Amniotic stem cell (primary cell): Measurements from ENCODE around the gene DNAJC7.

Source experiments
- DNase-seq: peaks from one replicate; lab custom pipeline; 2025; lab: John Stamatoyannopoulos, UW

The DNAJC7 gene

DNA sequence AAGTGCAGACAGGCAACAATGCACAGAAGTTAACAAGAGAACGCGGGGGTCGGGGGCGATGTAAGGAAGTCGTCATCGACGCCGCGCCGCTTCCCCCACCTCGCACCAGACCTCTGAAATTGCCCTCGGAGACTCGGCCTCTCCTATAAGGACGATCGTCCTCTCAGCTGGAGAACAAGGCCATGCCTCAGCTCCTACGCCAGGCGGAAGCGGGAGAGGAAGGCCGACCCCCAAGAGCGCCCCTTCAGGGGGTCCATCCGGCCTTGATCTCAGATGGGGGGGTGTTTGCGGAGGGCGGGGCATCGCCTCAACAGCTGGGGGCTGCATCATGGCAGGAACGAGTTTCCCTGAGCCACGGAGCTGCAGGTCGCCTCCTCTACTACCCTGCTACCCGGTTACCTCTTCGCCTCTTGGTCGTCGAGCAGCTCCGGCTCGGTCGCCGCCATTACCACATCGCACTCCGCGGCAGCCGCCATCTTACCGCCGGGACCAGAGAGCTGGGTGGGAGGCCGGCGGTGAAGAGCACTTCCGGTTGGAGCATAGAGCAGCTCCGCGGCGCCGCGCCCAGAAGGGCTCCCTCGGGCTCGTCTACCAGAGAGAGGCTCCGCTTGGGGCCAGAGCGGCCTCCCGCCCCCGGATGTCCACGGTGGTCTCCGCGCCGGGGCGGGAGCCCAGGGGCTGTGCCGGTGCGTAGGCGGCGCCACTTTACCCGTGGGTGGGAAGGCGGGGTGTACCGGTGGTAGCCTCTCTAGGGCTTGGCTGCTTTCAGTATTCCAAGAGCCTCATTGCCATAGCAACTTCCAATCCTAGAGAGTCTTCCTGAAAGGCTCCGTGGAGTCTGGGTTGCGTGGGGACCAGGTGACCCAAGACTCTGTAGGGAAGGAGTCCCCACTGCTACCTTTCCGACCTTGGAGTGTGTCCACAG is at the start of gene DNAJC7:
DNAJC7 (minus strand) TSS at position 499 of the 925 bp plus-strand sequence; CDS start at position 476, 23 bp downstream.
- peak; percentile 87 for DNase-seq

GRCh38 chr17:42065201-42065600 is 48.0 kb upstream of the DNAJC7 start:
- DNase-seq = no peak

DNA sequence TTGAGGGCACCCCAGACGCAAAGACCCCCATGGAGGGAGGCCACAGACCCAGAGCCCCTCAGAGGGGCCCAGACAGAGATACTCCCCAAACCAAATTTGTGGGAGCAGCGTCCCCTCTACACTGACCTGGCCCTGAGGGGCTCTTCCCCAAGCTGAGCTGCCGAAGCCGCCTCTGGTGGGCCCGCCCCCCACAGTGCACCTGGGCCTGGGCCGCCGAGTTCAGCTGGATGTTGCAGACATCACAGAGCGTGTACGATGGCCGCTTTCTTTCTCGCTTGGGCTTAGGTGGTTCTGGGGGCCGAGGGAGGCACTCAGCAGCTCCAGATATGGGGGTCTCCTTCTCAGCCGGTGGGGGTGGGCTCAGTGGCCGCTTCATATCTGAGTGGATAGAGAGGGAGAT is 45.4 kb upstream of the DNAJC7 start:
- DNase-seq = no peak

GRCh38 chr17:42061646-42062487 is 44.6 kb upstream of the DNAJC7 start:
- DNase-seq = no peak

DNA sequence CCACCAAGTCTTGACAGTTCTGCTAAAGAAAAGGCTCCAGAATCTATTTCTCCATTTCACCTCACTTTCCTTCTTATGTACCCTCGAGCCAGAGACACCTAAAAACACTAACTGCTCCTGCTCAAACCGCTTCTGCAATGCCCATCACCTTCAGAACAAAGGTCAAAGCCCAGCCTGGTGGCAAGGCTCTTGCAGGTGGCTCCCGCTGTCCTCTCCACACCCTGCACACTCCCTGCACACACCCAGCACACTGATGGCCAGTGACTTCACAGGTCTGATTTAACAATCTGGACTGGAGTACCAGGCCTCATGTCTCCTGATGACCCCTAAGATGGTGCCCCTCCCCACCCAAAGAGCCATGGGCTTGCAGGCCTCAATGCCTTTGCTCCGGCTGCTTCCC is 43.0 kb upstream of the DNAJC7 start:
- DNase-seq = no peak

GRCh38 chr17:42059815-42060214 is 42.6 kb upstream of the DNAJC7 start:
- DNase-seq = no peak

- DNase-seq = no peak
Measured at GRCh38 chr17:42058063-42058462, 40.8 kb upstream of the DNAJC7 start.

DNA sequence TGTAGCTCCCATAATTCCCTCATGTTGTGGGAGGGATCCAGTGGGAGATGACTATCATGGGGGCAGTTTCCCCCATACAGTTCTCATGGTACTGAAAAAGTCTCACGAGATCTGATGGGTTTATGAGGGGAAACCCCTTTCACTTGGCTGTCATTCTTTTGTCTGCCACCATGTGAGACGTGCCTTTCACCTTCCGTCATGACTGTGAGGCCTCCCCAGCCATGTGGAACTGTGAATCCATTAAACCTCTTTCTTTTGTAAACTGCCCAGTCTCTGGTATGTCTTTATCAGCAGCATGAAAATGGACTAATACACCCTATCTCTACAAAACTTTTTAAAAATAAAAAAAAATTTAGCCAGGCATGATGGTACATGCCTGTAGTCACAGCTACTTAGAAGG is 39.4 kb upstream of the DNAJC7 start:
- DNase-seq = no peak

DNA sequence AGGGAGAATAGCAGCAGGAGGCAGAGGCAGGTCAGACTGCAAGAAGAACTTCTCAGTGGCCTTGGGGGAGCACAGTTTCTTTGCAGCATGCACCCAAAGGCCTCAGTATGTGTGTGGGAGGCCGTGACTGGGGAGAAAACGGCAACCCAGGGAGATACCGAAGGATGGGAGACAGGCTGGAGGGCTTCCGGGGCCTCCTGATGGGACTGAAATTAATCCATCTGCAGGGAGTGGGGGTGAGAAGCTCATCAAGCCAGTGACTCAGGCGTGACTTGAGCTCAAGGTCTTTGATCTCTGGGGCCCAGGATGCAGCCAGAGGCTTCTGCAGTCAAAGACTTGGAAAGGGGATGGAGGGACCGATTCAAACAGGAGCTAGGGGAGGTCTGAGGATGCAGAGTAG is 38.3 kb upstream of the DNAJC7 start:
- no peak for DNase-seq

GRCh38 chr17:42055027-42055426 is 37.8 kb upstream of the DNAJC7 start:
- DNase-seq = no peak

DNA sequence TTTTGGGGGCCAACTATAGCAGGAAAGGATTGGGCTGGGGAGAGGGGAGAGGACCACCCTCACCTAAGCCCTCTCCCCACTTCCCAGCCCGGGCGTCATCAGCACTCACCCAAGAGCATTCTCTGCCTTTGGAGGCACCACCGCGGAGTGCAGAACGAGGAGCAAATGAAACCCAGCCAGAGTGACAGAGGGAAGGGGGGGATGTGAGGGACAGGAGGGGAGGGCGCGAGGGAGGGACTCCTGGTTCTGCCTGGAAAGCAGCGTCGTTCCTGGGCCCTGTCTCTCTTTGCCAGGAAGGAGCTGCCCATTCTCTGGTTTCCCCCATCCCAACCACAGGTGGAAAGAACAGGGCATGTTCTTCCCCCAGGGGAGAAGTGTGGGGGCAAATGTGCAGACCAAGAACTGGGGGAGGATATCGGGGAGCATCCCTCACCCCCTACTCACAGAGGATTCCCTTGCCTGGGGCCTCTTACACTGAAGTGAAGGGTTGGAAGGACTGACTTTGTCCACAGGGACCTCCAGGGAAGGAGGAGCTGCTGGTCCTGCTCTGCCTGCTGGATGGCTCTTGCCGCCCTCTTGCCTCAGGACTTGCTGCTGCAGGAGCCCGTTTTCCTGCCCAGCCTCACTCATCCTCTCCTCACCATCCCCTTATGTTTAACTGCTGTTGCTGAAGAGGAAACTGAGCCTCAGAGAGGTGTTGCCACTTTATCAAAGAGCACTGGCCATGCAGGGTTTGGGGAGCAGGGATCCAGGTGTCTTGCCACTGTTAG is 36.7 kb upstream of the DNAJC7 start:
- DNase-seq = no peak

DNA sequence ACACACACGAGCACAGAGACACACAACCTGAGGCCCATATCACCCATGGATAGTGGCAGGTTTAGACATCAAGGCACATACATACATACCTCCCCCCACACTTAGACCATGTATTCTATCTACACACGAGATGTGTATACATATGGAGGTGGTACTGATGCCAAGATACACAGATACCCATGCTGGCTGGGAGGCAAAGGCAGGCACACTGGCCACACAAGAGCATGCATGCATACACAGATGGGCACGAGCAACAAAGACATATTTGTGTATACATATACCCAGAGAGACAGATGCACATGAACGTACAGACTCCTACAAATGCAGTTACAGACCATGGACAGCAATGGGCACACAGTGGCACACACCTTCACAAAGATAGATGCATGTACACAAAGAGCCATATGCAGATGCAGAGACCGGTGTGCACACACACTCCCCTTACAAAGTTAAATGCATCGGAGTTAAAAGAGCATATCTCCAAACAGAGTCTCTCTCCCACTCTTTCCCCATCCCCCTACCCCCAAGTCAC is 35.2 kb upstream of the DNAJC7 start:
- no peak for DNase-seq

DNA sequence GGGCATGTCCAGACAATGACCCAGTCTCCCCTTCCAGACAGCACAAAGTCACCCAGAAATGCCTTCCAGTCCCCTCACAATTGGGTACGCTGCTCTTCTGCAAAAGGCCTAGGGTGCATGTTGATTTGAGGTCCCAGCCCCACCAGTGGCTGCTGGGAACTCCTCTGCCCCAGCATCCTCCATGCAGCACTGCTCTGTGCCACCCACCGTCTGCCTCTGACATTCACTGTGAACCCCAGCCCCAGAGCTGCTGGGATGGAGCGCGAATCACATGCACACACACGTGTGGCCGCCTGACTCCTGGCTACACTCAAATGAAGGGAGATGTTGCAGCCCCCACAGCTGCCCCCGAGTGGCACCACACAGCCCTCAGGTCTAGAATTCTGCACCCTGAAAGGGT is 34.4 kb upstream of the DNAJC7 start:
- DNase-seq = no peak

- no peak for DNase-seq
Measured at GRCh38 chr17:42051013-42051400, 33.8 kb upstream of the DNAJC7 start.

- DNase-seq = no peak
Measured at GRCh38 chr17:42050393-42051012, 33.3 kb upstream of the DNAJC7 start, which contains the start of gene C17orf113. Gene C17orf113 (minus strand): TSS chr17:42050601. CDS start chr17:42043376, 7,225 bp downstream.

DNA sequence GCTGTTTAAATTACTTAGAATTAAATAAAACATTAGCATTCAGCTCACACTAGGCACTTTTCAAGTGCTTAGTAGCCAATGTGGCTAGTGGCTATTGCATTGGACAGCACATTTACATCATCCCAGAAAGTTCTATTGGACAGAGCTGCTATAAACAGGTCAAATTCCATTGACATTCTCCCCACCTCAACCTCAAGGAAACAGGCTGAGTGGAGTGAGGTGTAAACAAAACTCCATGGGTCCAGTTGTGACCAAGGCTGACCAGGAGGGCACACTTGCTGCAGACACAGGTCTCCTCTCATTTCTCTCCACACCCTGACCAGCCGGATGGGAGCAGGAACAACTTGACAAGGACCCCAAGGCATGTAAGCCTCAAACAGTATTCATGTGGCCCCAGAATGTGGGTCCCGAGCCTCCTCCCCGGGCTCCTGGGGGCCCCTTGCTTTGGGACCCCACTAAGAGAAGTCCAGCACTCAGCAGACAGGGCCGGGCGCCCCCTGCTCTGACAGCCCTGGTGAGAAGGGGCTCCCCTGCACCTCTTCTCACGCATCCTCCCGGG is 32.7 kb upstream of the DNAJC7 start:
- DNase-seq = no peak

DNA sequence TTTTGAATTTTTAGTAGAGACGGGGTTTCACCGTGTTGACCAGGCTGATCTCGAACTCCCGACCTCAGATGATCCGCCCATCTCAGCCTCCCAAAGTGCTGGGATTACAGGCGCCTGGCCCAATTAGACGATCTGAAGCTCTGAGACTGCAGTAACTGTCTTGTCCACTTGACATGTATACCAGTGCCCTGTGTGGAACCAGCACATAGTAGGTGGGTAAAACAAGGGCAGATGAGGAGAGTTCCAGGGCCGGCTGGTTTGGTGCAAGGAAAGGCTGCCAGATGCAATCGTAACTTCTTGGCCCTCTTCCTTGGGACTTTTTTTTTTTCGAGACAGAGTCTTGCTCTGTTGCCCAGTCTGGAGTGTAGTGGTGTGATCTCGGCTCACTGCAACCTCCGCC is 30.1 kb upstream of the DNAJC7 start:
- DNase-seq = no peak

DNA sequence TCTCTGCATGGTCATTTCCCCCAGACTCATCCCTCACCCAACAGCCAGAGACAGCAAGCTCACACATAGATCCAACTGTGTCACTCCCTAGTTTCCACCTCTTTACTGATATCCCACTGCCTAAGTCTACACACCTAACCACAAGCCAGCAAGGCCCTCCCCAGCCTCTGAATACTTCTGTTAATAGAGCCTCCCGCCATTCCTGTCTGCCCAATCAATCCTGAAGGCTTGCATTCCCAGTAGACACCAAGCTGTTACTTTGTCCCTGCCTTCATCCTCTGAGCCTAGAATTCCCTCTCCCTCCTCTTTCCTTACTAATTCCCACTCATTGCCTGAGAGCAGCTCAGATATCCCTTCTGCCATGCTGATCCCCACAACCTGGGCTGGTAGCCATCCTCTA is 28.5 kb upstream of the DNAJC7 start:
- DNase-seq = no peak

DNA sequence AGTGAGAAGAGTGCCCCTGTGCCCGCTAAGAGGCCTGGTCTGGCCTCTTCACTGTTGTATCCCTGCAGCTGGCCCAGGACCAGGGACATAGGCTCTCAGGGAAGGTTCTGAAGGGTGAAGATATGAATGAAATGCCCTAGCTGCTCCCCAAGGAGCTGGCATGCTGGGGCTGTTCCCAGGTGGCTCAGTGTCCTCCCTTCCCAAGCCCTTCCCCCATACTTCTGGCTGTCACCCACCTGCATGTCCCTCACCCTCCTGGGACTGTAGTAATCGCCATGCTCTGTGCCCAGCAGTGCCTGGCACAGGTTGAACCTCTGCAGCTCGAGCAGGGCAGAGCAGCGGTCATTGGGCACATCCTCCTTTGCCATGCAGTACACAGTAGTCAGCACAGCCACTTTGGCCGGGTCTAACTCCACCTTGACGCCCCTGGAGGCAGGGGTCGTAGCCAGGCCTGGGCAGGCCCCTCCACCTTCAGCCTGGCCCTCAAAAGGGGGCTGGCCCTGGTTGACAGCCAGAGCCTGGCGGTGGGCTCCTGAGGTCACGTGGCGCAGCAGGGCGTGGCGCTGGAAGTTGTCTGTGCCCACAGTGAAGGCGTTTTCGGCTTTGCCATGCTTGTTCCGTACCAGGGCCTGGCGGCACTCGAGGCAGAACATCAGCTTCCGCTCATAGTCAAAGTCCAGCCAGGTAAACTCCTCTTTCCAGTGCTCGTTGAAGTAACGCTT is 25.5 kb upstream of the DNAJC7 start:
- DNase-seq = no peak

DNA sequence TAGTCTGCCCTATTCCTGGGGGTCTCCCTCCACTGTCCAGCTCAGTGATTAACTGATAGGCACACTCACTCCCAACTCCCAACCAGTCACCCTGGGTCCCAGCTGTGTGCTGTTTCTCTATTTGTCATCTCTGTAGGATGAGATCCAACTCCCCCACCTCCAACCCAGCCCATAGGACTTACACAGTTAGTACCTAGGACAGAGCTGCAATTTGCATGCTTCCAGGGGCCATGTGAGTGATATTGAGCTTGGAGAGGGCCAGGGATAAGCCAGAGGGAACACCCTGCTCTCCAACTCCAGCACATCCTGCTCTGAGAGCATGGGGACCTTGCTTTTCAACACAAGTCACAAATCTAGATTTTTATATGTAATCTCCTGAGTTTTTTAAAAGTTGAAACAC is 24.4 kb upstream of the DNAJC7 start:
- no peak for DNase-seq
